Psoas muscle (tissue), 8 donors: ENCODE data around the gene SPATA6. TPM values are rescaled to one million over a fixed set of nuclear protein-coding genes. Genes with fewer than 3 reads are reported as not detected.

ENCODE experiments used
- ATAC-seq, 4 donors: fragments of 200-7000 bp; cut with Tn5 transposase; one replicate each; pipeline ENCODE4 v1.9.1; 2020; ENCODE audit warnings: moderate library complexity in 3 of 4, mild to moderate bottlenecking in 2 of 4
- DNase-seq, 2 donors: peaks; one replicate each; pipeline ENCODE4 v3.0.0-alpha.2; 2020
- H3K27ac ChIP-seq: fragments of 200-600 bp; one replicate; pipeline ENCODE4 v1.8.0; 2022
- H3K27me3 ChIP-seq, 3 donors: fragments of 200-600 bp in 1 of 3; one replicate each; pipeline versions ENCODE4 v1.6.1 to v1.8.0; 2013 to 2022; ENCODE audit warnings: low read length in 2 of 3, mild to moderate bottlenecking in 2 of 3, moderate library complexity in 1 of 3; ENCODE audit not compliant: insufficient read depth in 3 of 3
- H3K36me3 ChIP-seq, 2 donors: fragments of 200-600 bp in 1 of 2; one replicate each; pipeline versions ENCODE4 v1.6.1 to v1.8.0; 2013 to 2022; ENCODE audit warnings: low read depth in 1 of 2, mild to moderate bottlenecking in 1 of 2, moderate library complexity in 1 of 2; ENCODE audit not compliant: insufficient read depth in 1 of 2
- H3K4me1 ChIP-seq: fragments of 200-600 bp; one replicate; pipeline ENCODE4 v1.8.0; 2022
- H3K4me3 ChIP-seq: fragments of 200-600 bp; one replicate; pipeline ENCODE4 v1.8.0; 2022; ENCODE audit warnings: mild to moderate bottlenecking
- H3K9me3 ChIP-seq: fragments of 200-600 bp; one replicate; pipeline ENCODE4 v1.8.0; 2022
- WGBS, 3 donors: extraction: QIAGEN DNeasy Blood & Tissue Kit; methylation state at CpG; one replicate each; pipeline versions ENCODE4 v1.1.6 to v1.1.7; 2013; 5-methylcytosine and 5-hydroxymethylcytosine counted together
- intact Hi-C, 2 donors: fragments of 100-400 bp; cut with DNase I; formaldehyde crosslinking; loops; one replicate each; pipeline versions ENCODE4 v1.11.0 to v1.14.2; 2022
- polyA plus RNA-seq, 3 donors: library from polyadenylated mRNA; stranded (reverse); fragments of 200-250 nt; gene quantifications; one replicate each; pipeline ENCODE4 v1.2.3, GENCODE V29; 2013
- total RNA-seq, 4 donors: library from RNA; stranded (reverse); fragmentation: NEBNext Ultra II Directional in 2 of 4; extraction: Animal tissue kit (Norgen Biotek cat#: 25700) in 2 of 4; gene quantifications; one replicate each; pipeline versions ENCODE4 v1.2.1 to v1.2.4, GENCODE V29; 2021 to 2023
- TF ChIP-seq, protein P1 (sequence below): fragments of 200-600 bp; IDR thresholded peaks from one replicate; pipeline ENCODE4 v1.8.0; 2022; ENCODE audit warnings: antibody characterized with exemption
- donor health status: healthy with polysubstance abuse.
- donor health status: DM: no; HTN: no; CAD: no; lungs with moderate emphysema.
- donor health status: Bipolar disorder and iron deficiency.
- donor health status: healthy.
- donor health status: DM: yes; HTN: yes; CAD: no.
- donor health status: DM: no; HTN: no; CAD: no.
- donor health status: DM: no; HTN: no; CAD: no.
- donor health status: DM: yes; HTN: yes; CAD: no.

The SPATA6 gene
- total and polyA plus RNA-seq, 7 donors = 0.63 to 5.3 (median 3.0) TPM

DNA sequence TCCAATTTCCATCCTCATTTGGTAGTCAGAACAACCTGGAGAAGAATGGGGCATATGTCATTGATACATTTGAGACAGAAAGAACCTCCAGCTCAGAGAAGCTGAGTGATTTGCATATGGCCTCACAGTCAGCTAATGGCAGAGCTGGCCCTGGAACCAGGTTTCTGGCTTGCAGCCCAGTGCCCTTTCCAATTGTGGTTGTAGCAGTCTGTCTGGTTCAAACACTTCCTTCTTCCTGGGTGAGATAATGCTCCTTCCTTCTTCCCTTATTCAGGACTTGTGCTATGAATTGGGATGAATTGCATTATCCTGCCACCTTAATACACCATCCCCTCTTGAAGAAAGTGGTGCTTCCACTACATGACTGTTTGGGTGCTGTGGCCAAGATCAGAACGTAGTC is 225.3 kb downstream of the SPATA6 start:
- Histone ChIP-seq H3K4me3 (no peak overlapping the region), H3K36me3 (no peaks in the 10 kb centered on the region), H3K9me3 (no peaks in the 10 kb centered on the region), H3K27ac (no peak overlapping the region), H3K4me1 (no peaks in the 10 kb centered on the region), H3K27me3 (no peaks in the 10 kb centered on the region)
- intact Hi-C loops = no loop called here
- no peak for ATAC-seq
- WGBS, 3 donors = 72 to 78% (median 72%) methylated on average over 1 of the region's 1 CpG
- TF ChIP-seq, protein P1, sequence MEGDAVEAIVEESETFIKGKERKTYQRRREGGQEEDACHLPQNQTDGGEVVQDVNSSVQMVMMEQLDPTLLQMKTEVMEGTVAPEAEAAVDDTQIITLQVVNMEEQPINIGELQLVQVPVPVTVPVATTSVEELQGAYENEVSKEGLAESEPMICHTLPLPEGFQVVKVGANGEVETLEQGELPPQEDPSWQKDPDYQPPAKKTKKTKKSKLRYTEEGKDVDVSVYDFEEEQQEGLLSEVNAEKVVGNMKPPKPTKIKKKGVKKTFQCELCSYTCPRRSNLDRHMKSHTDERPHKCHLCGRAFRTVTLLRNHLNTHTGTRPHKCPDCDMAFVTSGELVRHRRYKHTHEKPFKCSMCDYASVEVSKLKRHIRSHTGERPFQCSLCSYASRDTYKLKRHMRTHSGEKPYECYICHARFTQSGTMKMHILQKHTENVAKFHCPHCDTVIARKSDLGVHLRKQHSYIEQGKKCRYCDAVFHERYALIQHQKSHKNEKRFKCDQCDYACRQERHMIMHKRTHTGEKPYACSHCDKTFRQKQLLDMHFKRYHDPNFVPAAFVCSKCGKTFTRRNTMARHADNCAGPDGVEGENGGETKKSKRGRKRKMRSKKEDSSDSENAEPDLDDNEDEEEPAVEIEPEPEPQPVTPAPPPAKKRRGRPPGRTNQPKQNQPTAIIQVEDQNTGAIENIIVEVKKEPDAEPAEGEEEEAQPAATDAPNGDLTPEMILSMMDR = no peak
- peak in 1 of 2 donors; percentile 31 for DNase-seq

Other genes starting within 250 kb of the SPATA6 start
- gene SLC5A9, start 249.5 kb downstream of the SPATA6 start, total RNA-seq = not detected
- gene SLC5A9, start 249.5 kb downstream of the SPATA6 start, polyA plus RNA-seq = under 1 TPM in 2 of 3 donors, not detected in 1; 0.01 to 0.39 TPM